HepG2 (cell line): Measurements from ENCODE around the gene AFDN. TPM values are rescaled to one million over a fixed set of nuclear protein-coding genes. Genes with fewer than 3 reads are reported as not detected.

Experiments used
- ARHGAP35 ChIP-seq: sonication (generic); formaldehyde crosslinking; IDR thresholded peaks from 2 replicates; pipeline ENCODE4 v1.9.0; 2022; ENCODE audit warnings: mild to moderate bottlenecking, inconsistent platforms, moderate library complexity, missing genetic modification reagents, borderline replicate concordance
- HMGXB4 ChIP-seq, 2 experiments: sonication (generic) in 1 of 2; formaldehyde crosslinking in 1 of 2; IDR thresholded peaks; 2 replicates each; pipeline versions ENCODE4 v1.4.0 to v1.6.1; 2018 to 2020; ENCODE audit warnings: missing genetic modification reagents in 2 of 2, borderline replicate concordance in 1 of 2, low read depth in 1 of 2, mild to moderate bottlenecking in 1 of 2, missing biosample characterization in 1 of 2
- HOMEZ ChIP-seq: IDR thresholded peaks from 2 replicates; pipeline ENCODE4 v1.6.1; 2016; ENCODE audit warnings: low read depth
- KLF16 ChIP-seq, 2 experiments: sonication (generic) in 1 of 2; formaldehyde crosslinking in 1 of 2; IDR thresholded peaks; 2 replicates each; pipeline versions ENCODE4 v1.6.1 to v1.8.0; 2016 to 2023; ENCODE audit warnings: missing genetic modification reagents in 2 of 2, missing compliant biosample characterization in 1 of 2
- MAX ChIP-seq: IDR thresholded peaks from 2 replicates; pipeline ENCODE4 v1.6.1; 2012; ENCODE audit warnings: inconsistent platforms
- MED8 ChIP-seq: sonication (generic); formaldehyde crosslinking; IDR thresholded peaks from 2 replicates; pipeline ENCODE4 v1.8.1; 2023; ENCODE audit warnings: mild to moderate bottlenecking, missing genetic modification reagents; ENCODE audit not compliant: insufficient replicate concordance
- NCOA2 ChIP-seq: sonication (generic); formaldehyde crosslinking; IDR thresholded peaks from 2 replicates; pipeline ENCODE4 v1.8.0; 2022; ENCODE audit warnings: inconsistent platforms
- NR2F6 ChIP-seq, 2 experiments: IDR thresholded peaks; 2 replicates each; pipeline ENCODE4 v1.6.1; 2016; ENCODE audit warnings: antibody characterized with exemption in 1 of 2, mild to moderate bottlenecking in 1 of 2
- PAXIP1 ChIP-seq: sonication (generic); formaldehyde crosslinking; conservative IDR thresholded peaks from 2 replicates; pipeline ENCODE4 v1.4.0; 2020; ENCODE audit warnings: mild to moderate bottlenecking, missing genetic modification reagents, moderate library complexity
- RFXANK ChIP-seq: IDR thresholded peaks from 2 replicates; pipeline ENCODE4 v1.6.1; 2016
- RORA ChIP-seq: sonication (generic); formaldehyde crosslinking; IDR thresholded peaks from 2 replicates; pipeline ENCODE4 v1.5.0; 2020; ENCODE audit warnings: mild to moderate bottlenecking, missing genetic modification reagents, moderate library complexity
- SATB2 ChIP-seq: sonication (generic); formaldehyde crosslinking; IDR thresholded peaks from 2 replicates; pipeline ENCODE4 v1.5.0; 2020; ENCODE audit warnings: missing genetic modification reagents
- SRSF4 ChIP-seq: fragments of 200-400 bp; formaldehyde crosslinking; IDR thresholded peaks from one replicate; pipeline ENCODE4 v1.6.1; 2018; ENCODE audit warnings: mild to moderate bottlenecking, low read depth, low read length, moderate library complexity; ENCODE audit not compliant: poor library complexity, severe bottlenecking
- STAT5B ChIP-seq: sonication (generic); formaldehyde crosslinking; IDR thresholded peaks from 2 replicates; pipeline ENCODE4 v1.4.0; 2020; ENCODE audit warnings: missing genetic modification reagents
- TARDBP ChIP-seq: sonication (generic); formaldehyde crosslinking; IDR thresholded peaks from 2 replicates; pipeline ENCODE4 v1.8.0; 2022; ENCODE audit warnings: mild to moderate bottlenecking, missing genetic modification reagents
- ZFP37 ChIP-seq: sonication (generic); formaldehyde crosslinking; IDR thresholded peaks from 2 replicates; pipeline ENCODE4 v1.4.0; 2020; ENCODE audit warnings: missing genetic modification reagents, borderline replicate concordance
- ZMAT3 ChIP-seq: sonication (generic); formaldehyde crosslinking; conservative IDR thresholded peaks from 2 replicates; pipeline ENCODE4 v1.7.0; 2021; ENCODE audit warnings: missing genetic modification reagents
- ZNF101 ChIP-seq: sonication (generic); formaldehyde crosslinking; IDR thresholded peaks from 2 replicates; pipeline ENCODE4 v1.4.0; 2020; ENCODE audit warnings: mild to moderate bottlenecking, low read depth, missing genetic modification reagents, borderline replicate concordance
- ZNF704 ChIP-seq: sonication (generic); formaldehyde crosslinking; IDR thresholded peaks from 2 replicates; pipeline ENCODE4 v1.8.1; 2023; ENCODE audit warnings: mild to moderate bottlenecking, inconsistent platforms, moderate library complexity, missing genetic modification reagents, borderline replicate concordance
- ZNF737 ChIP-seq: sonication (generic); formaldehyde crosslinking; IDR thresholded peaks from 2 replicates; pipeline ENCODE4 v1.5.0; 2020; ENCODE audit warnings: missing genetic modification reagents, mild to moderate bottlenecking, borderline replicate concordance
- polyA plus RNA-seq, 8 experiments: library from polyadenylated mRNA; depleted of rRNA in 3 of 8; stranded (reverse) in 7 of 8; unstranded in 1 of 8; fragments of >200 nt; fragmentation: Illumina TruSeq in 4 of 8; extraction: Trizol in 4 of 8; gene quantifications; 2 replicates each; pipeline versions ENCODE4 v1.2.1 to v1.2.3, GENCODE V29; 2011 to 2016; ENCODE audit warnings: low read depth in 4 of 8, missing spikeins in 1 of 8, mixed read lengths in 1 of 8; ENCODE audit not compliant: insufficient read depth in 1 of 8
- total RNA-seq, 5 experiments: library from RNA; depleted of rRNA; stranded (reverse); fragments of >200 nt; fragmentation: Illumina TruSeq; extraction: Trizol; gene quantifications; 2 replicates each; pipeline ENCODE4 v1.2.3, GENCODE V29; 2016; ENCODE audit warnings: low read depth in 1 of 5

The AFDN gene
- total and polyA plus RNA-seq, 2 of the 13 experiments (the other 11 are each of a cell fraction or from before 2014, with no cell fraction given): 136 to 151 TPM

GRCh38 chr6:167963589-167964057 is 136.9 kb downstream of the AFDN start (continued):
- TF ChIP-seq HMGXB4 (CRISPR knock-in tag; IDR thresholded peaks at IDR 0.05; ENCODE audit: borderline replicate concordance in 1 of 2, low read depth in 1 of 2) (0 out of 4 replicates have a peak, but pooled peaks of 1 of the 2 experiments have one; percentile 41), KLF16 (CRISPR knock-in tag; IDR thresholded peaks at IDR 0.05) (no peak), NR2F6 (IDR thresholded peaks at IDR 0.05) (peak; percentile 92), NR2F6 (CRISPR knock-in tag; IDR thresholded peaks at IDR 0.05) (peak; percentile 86), SRSF4 (no peak), ZFP37 (no peak), SATB2 (CRISPR knock-in tag) (no peak), TARDBP (CRISPR knock-in tag) (peak; percentile 86), RORA (CRISPR knock-in tag) (no peak), ZMAT3 (CRISPR knock-in tag) (no peak), NCOA2 (CRISPR knock-in tag) (peak; percentile 92), HOMEZ (peak; percentile 30; the same call in 1 of the 2 replicates), PAXIP1 (CRISPR knock-in tag) (peak; percentile 89), ARHGAP35 (CRISPR knock-in tag) (no peak), MAX (peak; percentile 51), ZNF704 (no peak), ZNF737 (CRISPR knock-in tag) (no peak), ZNF101 (CRISPR knock-in tag) (no peak), RFXANK (CRISPR knock-in tag) (no peak), MED8 (no peak), STAT5B (CRISPR knock-in tag) (no peak)
